LNCaP clone FGC (cell line): Measurements from ENCODE around the gene GPANK1.

ENCODE experiments used
- DNase-seq: peaks from one replicate; pipeline ENCODE4 v3.0.0-alpha.2; 2011; ENCODE audit warnings: low read depth
- H3K4me3 ChIP-seq: 2 replicates; pipeline ENCODE4 v1.5.1; 2011; ENCODE audit warnings: mild to moderate bottlenecking, low read depth, low read length, control low read depth
- TF ChIP-seq, protein P1 (sequence below): IDR thresholded peaks from 2 replicates; pipeline ENCODE4 v1.5.1; 2012; ENCODE audit warnings: mild to moderate bottlenecking; ENCODE audit not compliant: control insufficient read depth, insufficient read depth; ENCODE audit errors: extremely low read depth

The GPANK1 gene

DNA sequence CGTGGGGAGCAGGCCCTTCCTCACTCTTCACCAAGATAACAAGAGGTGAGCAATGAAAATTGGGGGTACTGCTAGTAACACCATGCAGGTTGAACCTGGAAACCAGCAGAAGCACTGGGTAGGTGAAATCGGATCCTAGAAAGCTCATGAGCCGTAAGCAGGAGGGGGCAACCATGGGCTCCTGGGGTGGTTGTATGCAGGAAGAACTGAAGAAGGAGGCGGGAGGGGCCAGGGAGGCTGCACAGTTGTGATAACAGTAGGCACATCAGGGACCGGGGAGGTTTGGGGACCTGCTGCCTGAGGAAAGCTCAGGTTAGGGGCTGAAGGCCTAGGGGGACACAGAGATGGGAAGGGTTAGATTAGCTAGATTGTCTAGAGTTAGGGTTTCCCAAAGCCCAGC, 21.7 kb upstream of the GPANK1 start:
- DNase-seq: no peak
- H3K4me3 ChIP-seq: no peak overlapping the region
- TF ChIP-seq, protein P1, sequence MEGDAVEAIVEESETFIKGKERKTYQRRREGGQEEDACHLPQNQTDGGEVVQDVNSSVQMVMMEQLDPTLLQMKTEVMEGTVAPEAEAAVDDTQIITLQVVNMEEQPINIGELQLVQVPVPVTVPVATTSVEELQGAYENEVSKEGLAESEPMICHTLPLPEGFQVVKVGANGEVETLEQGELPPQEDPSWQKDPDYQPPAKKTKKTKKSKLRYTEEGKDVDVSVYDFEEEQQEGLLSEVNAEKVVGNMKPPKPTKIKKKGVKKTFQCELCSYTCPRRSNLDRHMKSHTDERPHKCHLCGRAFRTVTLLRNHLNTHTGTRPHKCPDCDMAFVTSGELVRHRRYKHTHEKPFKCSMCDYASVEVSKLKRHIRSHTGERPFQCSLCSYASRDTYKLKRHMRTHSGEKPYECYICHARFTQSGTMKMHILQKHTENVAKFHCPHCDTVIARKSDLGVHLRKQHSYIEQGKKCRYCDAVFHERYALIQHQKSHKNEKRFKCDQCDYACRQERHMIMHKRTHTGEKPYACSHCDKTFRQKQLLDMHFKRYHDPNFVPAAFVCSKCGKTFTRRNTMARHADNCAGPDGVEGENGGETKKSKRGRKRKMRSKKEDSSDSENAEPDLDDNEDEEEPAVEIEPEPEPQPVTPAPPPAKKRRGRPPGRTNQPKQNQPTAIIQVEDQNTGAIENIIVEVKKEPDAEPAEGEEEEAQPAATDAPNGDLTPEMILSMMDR: no peak

- no peak overlapping the region for H3K4me3 ChIP-seq
These were observed 18.8 kb upstream of the GPANK1 start for GRCh38 chr6:31683591-31683990.

DNA sequence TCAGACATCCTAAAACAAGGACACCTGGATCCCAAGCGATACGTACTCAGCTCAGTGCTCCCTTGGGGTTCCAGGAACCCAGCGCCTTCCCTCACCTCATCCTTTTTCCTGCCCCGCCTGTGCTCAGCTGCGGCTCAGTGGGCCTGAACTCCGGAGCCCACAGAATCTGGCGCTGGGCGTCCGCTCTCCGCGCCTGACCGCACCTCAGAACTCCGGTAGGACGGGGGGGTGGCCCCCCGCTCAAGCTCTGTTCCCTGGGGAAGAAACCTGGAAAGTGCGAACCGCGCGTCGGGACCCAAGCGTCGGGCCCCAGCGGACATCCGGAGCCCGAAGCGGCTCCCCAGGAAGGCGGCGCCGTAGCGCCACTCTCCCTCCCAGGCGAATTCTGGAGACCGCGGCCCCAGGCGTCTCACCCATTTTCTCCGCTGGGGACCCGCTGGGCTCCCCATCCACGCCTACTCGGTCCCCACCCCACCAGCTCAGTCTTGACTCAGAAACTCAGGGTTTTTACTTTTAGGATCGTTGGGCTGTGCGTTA, 16.4 kb upstream of the GPANK1 start:
- DNase-seq: no peak
- no peak overlapping the region for H3K4me3 ChIP-seq
- TF ChIP-seq, protein P1: no peak

More at GRCh38 chr6:31683591-31683990, 18.8 kb upstream of the GPANK1 start:
- DNase-seq: no peak
- TF ChIP-seq, protein P1: no peak

- TF ChIP-seq, protein P1: peak; percentile 91
- DNase-seq: no peak
- H3K4me3 ChIP-seq: no peak within 1 kb of the TSS
These were observed 15.7 kb upstream of the GPANK1 start, which contains the start of gene LY6G5C for GRCh38 chr6:31680226-31681134. TSS of gene LY6G5C (minus strand) at chr6:31681067. CDS start at chr6:31680373, 694 bp downstream.

- TF ChIP-seq, protein P1: no peak
- DNase-seq: no peak
- no peak overlapping the region for H3K4me3 ChIP-seq
These were observed 13.2 kb upstream of the GPANK1 start for GRCh38 chr6:31677955-31678354.

- no peak for DNase-seq
- TF ChIP-seq, protein P1: no peak
- H3K4me3 ChIP-seq: no peak overlapping the region
These were observed 12.1 kb upstream of the GPANK1 start for GRCh38 chr6:31676904-31677303.
